A673 (cell line): ENCODE data around the gene RAB1B. TPM values are rescaled to one million over a fixed set of nuclear protein-coding genes. Genes with fewer than 3 reads are reported as not detected.
"Not testable (repeated sequence)": the region's sequence is repeated elsewhere in the genome, so short reads cannot be mapped to it uniquely, and the experiment has no call there.

Source experiments
- BruUV-seq: library from RNA; stranded (reverse); fragments of 400-500 nt; replicated peaks from 2 replicates; lab custom pipeline; 2021; lab: Mats Ljungman, UMichigan
- CTCF ChIA-PET: fragments of 300-600 bp; sonication (Branson Sonifier 250); formaldehyde crosslinking; loops from one replicate; lab custom pipeline; 2022; ENCODE audit warnings: antibody characterized with exemption; lab: Charles Lee
- POLR2A ChIA-PET: fragments of 300-600 bp; sonication (Branson Sonifier 250); formaldehyde crosslinking; loops from one replicate; lab custom pipeline; 2022; ENCODE audit warnings: antibody characterized with exemption; ENCODE audit not compliant: low non-redundant PET; lab: Charles Lee
- DNase-seq: peaks from one replicate; pipeline ENCODE4 v3.0.0-alpha.2; 2015; ENCODE audit warnings: low spot score
- H3K27ac ChIP-seq: fragments of 200-600 bp; sonication (generic); 2 replicates; pipeline ENCODE4 v1.5.1; 2016; ENCODE audit warnings: mixed run types, low read depth, mild to moderate bottlenecking, mixed read lengths, antibody characterized with exemption, low read length; ENCODE audit not compliant: poor library complexity, severe bottlenecking
- H3K27me3 ChIP-seq: fragments of 200-600 bp; sonication (generic); replicated peaks from 2 replicates; pipeline ENCODE4 v1.6.1; 2017; ENCODE audit warnings: mixed run types, low read depth, mild to moderate bottlenecking, mixed read lengths, antibody characterized with exemption, low read length; ENCODE audit not compliant: insufficient read depth, poor library complexity
- H3K36me3 ChIP-seq: fragments of 200-600 bp; sonication (generic); 2 replicates; pipeline ENCODE4 v1.6.1; 2016; ENCODE audit warnings: mixed run types, mild to moderate bottlenecking, mixed read lengths, antibody characterized with exemption, low read length; ENCODE audit not compliant: insufficient read depth, poor library complexity, severe bottlenecking
- H3K4me1 ChIP-seq: fragments of 200-600 bp; sonication (generic); 2 replicates; pipeline ENCODE4 v1.6.1; 2017; ENCODE audit warnings: mixed run types, mild to moderate bottlenecking, mixed read lengths, antibody characterized with exemption, low read length; ENCODE audit not compliant: insufficient read depth, poor library complexity, severe bottlenecking
- H3K4me3 ChIP-seq: fragments of 200-600 bp; sonication (generic); 2 replicates; pipeline ENCODE4 v1.5.1; 2016; ENCODE audit warnings: low read depth, mixed run types, mild to moderate bottlenecking, mixed read lengths, low read length; ENCODE audit not compliant: poor library complexity, severe bottlenecking
- H3K9me3 ChIP-seq: fragments of 200-600 bp; sonication (generic); 2 replicates; pipeline ENCODE4 v1.6.1; 2016; ENCODE audit warnings: mixed run types, low read depth, mild to moderate bottlenecking, mixed read lengths, antibody characterized with exemption, low read length; ENCODE audit not compliant: poor library complexity, severe bottlenecking
- EZH2 ChIP-seq: fragments of 200-600 bp; sonication (generic); IDR thresholded peaks from 2 replicates; pipeline ENCODE4 v1.6.1; 2017; ENCODE audit warnings: borderline replicate concordance, low read depth, mild to moderate bottlenecking, mixed read lengths, antibody characterized with exemption, low read length; ENCODE audit not compliant: poor library complexity, severe bottlenecking
- intact Hi-C: fragments of 100-400 bp; cut with micrococcal nuclease; formaldehyde crosslinking; loops from one replicate; pipeline ENCODE4 v1.10.0; 2022; ENCODE audit not compliant: unreplicated experiment
- total RNA-seq: library from RNA; stranded (reverse); gene quantifications from 2 replicates; pipeline ENCODE4 v1.2.3, GENCODE V29; 2021
- TF ChIP-seq, protein P1 (sequence below): fragments of 300-800, 200-600 bp; sonication (generic); conservative IDR thresholded peaks from 2 replicates; pipeline ENCODE4 v1.5.1; 2017; ENCODE audit warnings: low read depth, mild to moderate bottlenecking, antibody characterized with exemption, low read length, moderate library complexity, mixed read lengths

RAB1B gene
- total RNA-seq, 1 experiment from 2014 or later, result 186 TPM

DNA sequence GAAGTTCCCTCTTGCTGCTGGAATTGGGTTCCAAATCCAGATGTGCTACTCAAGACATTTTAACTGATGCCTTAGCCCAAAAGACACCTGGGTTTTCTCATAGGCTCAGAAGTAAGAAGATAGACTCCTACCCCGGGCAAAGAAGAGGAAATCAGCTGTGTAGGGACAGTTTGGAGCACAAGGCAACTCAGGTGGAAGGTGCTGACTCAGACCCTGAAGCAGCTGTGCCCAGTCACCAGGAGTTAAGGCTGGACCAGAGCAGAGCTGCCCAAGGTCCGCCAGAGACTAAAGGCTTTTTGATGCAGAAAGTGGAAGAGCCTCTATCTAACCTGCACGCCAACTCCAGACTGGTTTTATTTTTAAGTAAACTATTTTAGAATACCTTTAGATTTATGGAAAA, 20.6 kb upstream of the RAB1B start:
- DNase-seq, result no peak
- Histone ChIP-seq H3K27ac (no peak overlapping the region), H3K4me1 (no peaks in the 10 kb centered on the region), H3K27me3 (no peaks in the 10 kb centered on the region), H3K36me3 (peaks cover 3% of the 10 kb centered on the region), H3K9me3 (no peaks in the 10 kb centered on the region), H3K4me3 (no peak overlapping the region)
- intact Hi-C loops, result no loop called here
- TF ChIP-seq, protein P1, sequence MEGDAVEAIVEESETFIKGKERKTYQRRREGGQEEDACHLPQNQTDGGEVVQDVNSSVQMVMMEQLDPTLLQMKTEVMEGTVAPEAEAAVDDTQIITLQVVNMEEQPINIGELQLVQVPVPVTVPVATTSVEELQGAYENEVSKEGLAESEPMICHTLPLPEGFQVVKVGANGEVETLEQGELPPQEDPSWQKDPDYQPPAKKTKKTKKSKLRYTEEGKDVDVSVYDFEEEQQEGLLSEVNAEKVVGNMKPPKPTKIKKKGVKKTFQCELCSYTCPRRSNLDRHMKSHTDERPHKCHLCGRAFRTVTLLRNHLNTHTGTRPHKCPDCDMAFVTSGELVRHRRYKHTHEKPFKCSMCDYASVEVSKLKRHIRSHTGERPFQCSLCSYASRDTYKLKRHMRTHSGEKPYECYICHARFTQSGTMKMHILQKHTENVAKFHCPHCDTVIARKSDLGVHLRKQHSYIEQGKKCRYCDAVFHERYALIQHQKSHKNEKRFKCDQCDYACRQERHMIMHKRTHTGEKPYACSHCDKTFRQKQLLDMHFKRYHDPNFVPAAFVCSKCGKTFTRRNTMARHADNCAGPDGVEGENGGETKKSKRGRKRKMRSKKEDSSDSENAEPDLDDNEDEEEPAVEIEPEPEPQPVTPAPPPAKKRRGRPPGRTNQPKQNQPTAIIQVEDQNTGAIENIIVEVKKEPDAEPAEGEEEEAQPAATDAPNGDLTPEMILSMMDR, result no peak
- no peak for TF ChIP-seq EZH2
- BruUV-seq, result no TSS peak
- ChIA-PET CTCF (interaction anchor here (0.6 kb wide), 1 partner anchor 141 kb away, joined by 3 read pairs; no protein-coding TSS in a partner anchor), POLR2A (no interaction called here)

DNA sequence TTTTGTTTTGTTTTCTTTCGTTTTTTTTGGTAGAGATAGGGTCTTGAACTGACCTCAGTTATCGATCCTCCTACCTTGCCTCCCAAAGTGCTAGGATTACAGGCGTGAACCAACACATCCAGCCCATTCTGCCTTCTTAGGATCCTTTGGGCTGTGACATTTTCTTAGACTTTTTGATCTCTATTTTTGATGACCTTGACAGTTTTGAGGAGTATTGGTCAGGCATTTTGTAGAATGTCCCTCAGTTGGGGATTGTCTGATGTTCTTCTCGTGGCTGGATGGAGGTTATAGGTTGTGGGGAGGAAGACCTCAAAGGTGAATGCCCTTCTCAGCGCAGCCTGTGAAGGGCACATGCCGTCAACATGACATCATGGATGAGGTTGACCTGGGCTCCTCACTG, 19.5 kb upstream of the RAB1B start:
- intact Hi-C loops, result no loop called here
- TF ChIP-seq, protein P1, result no peak
- TF ChIP-seq EZH2, result no peak
- ChIA-PET CTCF (no interaction called here), POLR2A (no interaction called here)
- H3K27me3 ChIP-seq, result no peaks in the 10 kb centered on the region
- H3K9me3 ChIP-seq, result no peaks in the 10 kb centered on the region
- no TSS peak for BruUV-seq
- H3K4me3 ChIP-seq, result no peak overlapping the region
- no peak overlapping the region for H3K27ac ChIP-seq
- DNase-seq, result no peak
- H3K4me1 ChIP-seq, result no peaks in the 10 kb centered on the region
- H3K36me3 ChIP-seq, result peaks cover 3% of the 10 kb centered on the region

DNA sequence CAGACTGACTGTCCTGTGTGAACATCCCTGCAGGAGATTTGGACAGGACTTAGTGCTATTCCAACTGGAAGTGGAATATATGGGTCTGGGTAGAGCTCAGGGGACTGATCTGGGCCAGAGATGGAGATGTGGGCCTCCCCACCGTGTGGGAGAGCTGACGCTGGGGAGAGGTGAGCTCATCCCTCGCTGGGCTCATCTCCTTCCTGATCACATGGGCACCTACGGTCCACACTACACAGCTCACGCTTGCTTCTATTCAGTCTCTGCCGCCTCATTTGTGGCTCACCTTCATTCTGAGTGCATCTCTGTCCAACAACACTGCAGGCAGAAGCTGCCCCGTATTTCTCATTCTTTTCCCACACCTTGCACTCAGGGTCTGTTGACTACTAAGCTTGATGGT, 16.6 kb upstream of the RAB1B start:
- CTCF ChIA-PET, result no interaction called here
- POLR2A ChIA-PET, result no interaction called here
- Histone ChIP-seq H3K27me3 (no peaks in the 10 kb centered on the region), H3K4me1 (peaks cover 3% of the 10 kb centered on the region), H3K4me3 (no peak overlapping the region), H3K9me3 (no peaks in the 10 kb centered on the region), H3K27ac (no peak overlapping the region), H3K36me3 (peaks cover 3% of the 10 kb centered on the region)
- intact Hi-C loops, result no loop called here
- no peak for DNase-seq
- BruUV-seq, result no TSS peak
- TF ChIP-seq EZH2, result no peak
- TF ChIP-seq, protein P1, result no peak

DNA sequence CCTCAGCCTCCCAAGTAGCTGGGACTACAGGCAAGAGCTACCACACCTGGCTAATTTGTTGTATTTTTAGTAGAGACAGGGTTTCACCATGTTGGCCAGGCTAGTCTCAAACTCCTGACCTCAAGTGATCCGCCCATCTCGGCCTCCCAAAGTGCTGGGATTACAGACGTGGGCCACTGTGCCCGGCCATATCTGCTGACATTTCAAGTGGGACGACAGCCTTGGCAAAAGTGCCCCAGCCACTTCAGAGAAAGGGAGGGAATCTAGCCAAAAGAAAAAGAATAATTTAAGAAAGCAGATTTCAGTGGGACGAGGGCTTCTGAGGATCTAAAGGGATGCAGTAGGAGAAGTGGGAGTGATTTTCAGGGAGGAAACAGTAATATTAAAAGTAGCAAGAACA, 15.4 kb upstream of the RAB1B start:
- H3K27ac ChIP-seq, H3K9me3 ChIP-seq, BruUV-seq, DNase-seq, H3K27me3 ChIP-seq, CTCF ChIA-PET, intact Hi-C loops, H3K4me1 ChIP-seq, H3K36me3 ChIP-seq, H3K4me3 ChIP-seq: not testable (repeated sequence)
- POLR2A ChIA-PET, result interaction anchor here (0.6 kb wide), 1 partner anchor 40 kb away, joined by 17 read pairs; no protein-coding TSS in a partner anchor
